D721Med (cell line): ENCODE measurements around the gene PDE1A.
"Not testable (repeated sequence)": the region's sequence is repeated elsewhere in the genome, so short reads cannot be mapped to it uniquely, and the experiment has no call there.

Experiments used
- DNase-seq: peaks from one replicate; pipeline ENCODE4 v3.0.0; 2011; ENCODE audit warnings: low spot score; ENCODE audit not compliant: insufficient read length
- FAIRE-seq: peaks from 2 replicates; lab custom pipeline; 2011; peaks lifted over from hg19 to GRCh38; lab: Jason Lieb, UNC
- CTCF ChIP-seq: IDR thresholded peaks from 2 replicates; pipeline ENCODE4 v1.5.1; 2012; ENCODE audit warnings: mild to moderate bottlenecking, control low read depth; ENCODE audit not compliant: insufficient read depth; ENCODE audit errors: missing control alignments

The PDE1A gene

GRCh38 chr2:182298456-182298855, 128.4 kb downstream of the PDE1A start:
- TF ChIP-seq CTCF, result no peak
- FAIRE-seq, result no peak
- DNase-seq, result no peak

GRCh38 chr2:182291296-182291695, 135.5 kb downstream of the PDE1A start:
- TF ChIP-seq CTCF, result no peak
- no peak for DNase-seq
- FAIRE-seq, result no peak

- peak; percentile 60 for FAIRE-seq
- no peak for TF ChIP-seq CTCF
- DNase-seq, result no peak
These were observed 143.3 kb downstream of the PDE1A start for GRCh38 chr2:182283512-182283911.

- FAIRE-seq (no peak), DNase-seq (no peak)
- TF ChIP-seq CTCF, result no peak
These were observed 145.6 kb downstream of the PDE1A start for GRCh38 chr2:182281276-182281675.

- DNase-seq, result no peak
- FAIRE-seq, result no peak
- no peak for TF ChIP-seq CTCF
These were observed 146.7 kb downstream of the PDE1A start for GRCh38 chr2:182280118-182280517.

GRCh38 chr2:182276662-182277061, 150.2 kb downstream of the PDE1A start:
- FAIRE-seq, DNase-seq: not testable (repeated sequence)

- DNase-seq (no peak), FAIRE-seq (no peak)
- TF ChIP-seq CTCF, result no peak
These were observed 158.9 kb downstream of the PDE1A start for GRCh38 chr2:182267971-182268370.

GRCh38 chr2:182266909-182267308, 159.9 kb downstream of the PDE1A start:
- FAIRE-seq (no peak), DNase-seq (no peak)
- no peak for TF ChIP-seq CTCF
